GM20431 (cell line): Measurements from ENCODE around the gene ZNF771.

Source experiments
- in situ Hi-C: fragments of 300-500 bp; cut with MseI, MboI; formaldehyde crosslinking; loops from one replicate; pipeline ENCODE4 v1.15.0; 2020; ENCODE audit warnings: low sequenced_read_pairs; ENCODE audit not compliant: unreplicated experiment

Gene ZNF771

DNA sequence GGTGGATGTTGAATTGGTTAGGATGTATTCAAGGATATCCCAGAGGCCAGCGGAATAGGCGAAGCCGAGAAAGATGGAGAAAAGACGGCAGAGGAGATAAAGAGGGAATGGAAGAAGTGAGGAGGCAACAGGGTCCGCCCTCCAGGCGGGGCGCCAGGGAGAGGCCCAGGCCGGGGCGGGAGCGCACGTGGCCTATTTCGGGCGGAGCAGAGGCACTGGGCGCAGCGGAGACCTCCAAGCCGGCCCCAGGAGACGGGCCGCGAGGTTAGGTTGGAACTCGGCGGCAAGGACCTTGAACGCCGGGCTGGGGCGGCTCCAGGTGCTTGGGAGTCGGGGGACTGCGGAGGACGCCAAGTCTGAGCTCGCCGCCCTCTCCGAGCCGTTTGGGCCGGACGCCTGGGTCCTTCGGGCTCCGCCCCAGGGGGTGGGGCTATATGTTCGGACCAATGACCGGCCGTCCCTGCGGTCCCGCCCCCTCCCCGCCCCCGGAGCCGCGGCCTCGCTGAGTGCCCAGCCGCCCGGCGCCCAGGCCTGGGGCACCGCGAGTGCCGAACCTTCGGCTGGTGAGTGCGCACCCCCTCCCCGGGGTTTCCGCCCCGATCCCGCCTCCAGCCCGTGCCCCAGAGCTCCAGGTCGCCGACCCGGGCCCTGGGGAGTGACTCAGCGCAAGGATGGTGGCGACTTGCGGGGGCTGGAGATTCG lies at the start of gene ZNF771:
TSS of gene ZNF771 (plus strand) at position 505 of the 702 bp plus-strand sequence. CDS start 448 bp downstream, outside the sequence.
- in situ Hi-C loops: no loop called here

DNA sequence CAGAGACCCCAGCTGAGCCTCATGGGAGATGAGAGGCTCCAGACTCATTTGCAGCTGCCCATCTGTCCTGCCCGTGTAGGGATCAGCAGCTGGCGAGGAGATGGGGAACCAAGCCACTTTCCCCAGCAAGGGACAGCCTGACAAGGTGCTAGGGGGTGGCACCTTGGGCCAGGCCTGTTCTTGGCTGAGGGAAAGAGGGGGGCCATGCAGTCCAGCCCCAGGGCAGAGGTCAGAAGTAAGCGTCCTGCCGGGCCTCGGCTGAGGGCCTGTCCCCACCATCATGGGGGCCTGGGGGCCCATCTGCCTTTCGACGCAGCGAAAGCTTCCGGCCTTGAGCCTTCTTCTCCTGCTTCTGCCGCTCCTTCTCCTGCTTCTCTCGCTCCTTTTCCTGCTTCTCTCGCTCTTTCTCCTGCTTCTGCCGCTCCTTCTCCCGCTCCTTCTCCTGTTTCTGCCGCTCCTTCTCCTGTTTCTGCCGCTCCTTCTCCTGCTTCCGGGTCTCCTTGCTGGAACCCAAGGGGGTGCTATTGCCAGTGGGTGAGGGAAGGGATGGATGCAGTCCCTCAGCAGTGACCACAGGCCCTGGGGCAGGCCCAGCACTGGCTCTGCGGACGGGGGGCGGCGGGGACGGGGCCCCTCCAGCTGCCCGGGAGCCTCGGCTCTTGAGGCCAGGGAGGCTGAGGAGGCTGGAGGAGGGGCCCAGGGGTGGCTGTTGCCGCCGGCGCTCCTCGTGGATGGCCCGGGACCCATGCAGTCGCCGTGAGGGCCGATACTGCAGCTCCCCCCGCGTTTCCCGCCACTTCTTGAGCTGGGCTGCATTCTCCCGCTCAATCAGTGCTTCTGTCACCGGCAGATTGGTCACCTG lies 49.5 kb upstream of the ZNF771 start:
- in situ Hi-C loops: loop anchor here (25.0 kb wide), 1 partner anchor 246 kb away; the partner anchor contains the start of genes GDPD3 and MAPK3

DNA sequence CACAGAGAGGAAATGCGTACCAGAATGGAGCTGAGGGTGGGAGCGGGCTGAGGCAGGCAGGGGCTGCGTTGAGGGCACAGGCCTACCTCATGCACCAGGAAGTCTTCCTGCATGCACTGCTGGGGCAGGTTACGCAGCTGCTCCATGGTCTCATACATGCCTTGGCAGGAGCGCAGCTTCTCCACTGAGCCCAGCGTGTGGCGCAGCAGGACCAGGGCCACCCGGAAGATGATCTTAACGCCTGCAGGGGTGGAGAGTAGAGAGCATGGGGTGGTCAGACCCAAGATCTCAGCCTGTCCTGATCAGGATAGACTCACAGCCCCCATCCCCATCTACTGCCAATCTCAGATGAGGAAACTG lies 48.8 kb upstream of the ZNF771 start:
- in situ Hi-C loops: loop anchor here (25.0 kb wide), 1 partner anchor 246 kb away; the partner anchor contains the start of genes GDPD3 and MAPK3

DNA sequence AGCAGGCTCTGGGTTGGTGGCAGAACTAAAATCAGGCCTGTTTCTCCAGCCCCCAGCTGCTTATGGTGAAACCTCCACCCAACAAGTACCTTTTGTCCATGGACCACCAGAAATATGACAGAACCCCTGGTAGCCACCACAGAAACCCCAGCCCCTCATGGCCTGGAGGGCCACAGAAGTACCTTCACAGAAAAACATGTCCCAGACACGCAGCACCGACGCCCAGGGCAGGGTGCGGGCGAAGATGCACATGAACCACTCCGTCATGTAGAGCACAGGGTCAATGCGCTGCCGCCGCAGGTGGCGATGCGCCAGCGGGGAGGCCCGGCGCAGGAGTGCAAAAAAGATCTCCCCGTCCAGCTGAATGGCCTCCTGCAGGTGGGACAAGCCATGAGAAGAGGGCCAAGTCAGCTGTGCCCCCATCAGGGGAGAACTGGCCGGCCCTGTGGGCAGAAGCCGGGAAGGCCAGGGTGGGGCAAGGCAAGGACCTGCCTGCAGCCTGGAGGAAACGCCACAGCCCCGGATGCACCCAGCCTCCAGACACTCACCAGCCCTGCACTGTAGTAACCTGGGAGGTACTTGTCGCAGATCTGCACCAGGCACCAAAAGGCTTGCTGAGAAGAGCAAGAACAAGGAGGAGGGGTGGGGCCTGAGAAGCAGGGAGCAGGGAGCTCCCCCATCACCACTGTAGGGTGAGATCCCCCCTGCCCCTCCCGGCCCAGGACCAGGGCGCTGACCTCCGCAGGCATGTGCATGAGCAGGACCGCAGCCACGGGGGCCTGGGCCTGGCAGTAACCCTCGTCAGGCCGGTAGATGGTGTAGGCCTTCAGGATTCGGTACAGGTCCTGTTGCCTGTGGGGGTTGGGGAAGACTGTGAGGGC lies 48.2 kb upstream of the ZNF771 start:
- in situ Hi-C loops: loop anchor here (25.0 kb wide), 1 partner anchor 247 kb away; the partner anchor contains the start of genes GDPD3 and MAPK3

DNA sequence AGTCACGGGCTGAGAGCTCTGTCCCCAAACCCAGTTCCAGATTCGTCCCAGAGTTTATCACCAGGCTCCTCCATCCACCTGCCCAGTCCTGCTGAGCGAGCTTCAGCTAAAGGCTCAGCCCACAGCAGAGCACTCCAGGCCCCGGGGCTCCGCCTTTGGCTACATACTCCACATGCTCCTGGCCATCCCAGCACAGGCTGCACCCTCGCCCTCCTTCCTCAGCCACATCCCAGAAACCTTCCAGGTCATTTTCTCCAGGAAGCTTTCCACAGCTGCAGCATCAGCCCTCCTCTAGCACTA lies 47.6 kb upstream of the ZNF771 start:
- in situ Hi-C loops: loop anchor here (25.0 kb wide), 1 partner anchor 248 kb away; the partner anchor contains the start of genes GDPD3 and MAPK3

DNA sequence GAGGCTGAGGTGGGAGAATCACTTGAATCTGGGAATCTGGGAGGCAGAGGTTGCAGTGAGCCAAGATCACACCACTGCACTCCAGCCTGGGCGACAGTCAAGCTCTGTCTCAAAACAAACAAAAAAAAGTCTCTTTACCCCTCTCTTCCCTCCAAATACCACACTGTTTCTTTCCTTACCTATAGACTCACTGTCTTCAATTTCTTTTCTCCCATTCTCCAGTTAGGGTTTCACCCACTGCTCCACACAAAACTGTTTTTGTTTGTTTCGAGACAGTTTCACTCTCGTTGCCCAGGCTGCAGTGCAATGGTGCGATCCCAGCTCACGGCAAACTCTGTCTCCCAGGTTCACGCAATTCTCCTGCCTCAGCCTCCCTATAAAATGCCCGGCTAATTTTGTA lies 46.2 kb upstream of the ZNF771 start:
- in situ Hi-C loops: loop anchor here (25.0 kb wide), 1 partner anchor 249 kb away; the partner anchor contains the start of genes GDPD3 and MAPK3

DNA sequence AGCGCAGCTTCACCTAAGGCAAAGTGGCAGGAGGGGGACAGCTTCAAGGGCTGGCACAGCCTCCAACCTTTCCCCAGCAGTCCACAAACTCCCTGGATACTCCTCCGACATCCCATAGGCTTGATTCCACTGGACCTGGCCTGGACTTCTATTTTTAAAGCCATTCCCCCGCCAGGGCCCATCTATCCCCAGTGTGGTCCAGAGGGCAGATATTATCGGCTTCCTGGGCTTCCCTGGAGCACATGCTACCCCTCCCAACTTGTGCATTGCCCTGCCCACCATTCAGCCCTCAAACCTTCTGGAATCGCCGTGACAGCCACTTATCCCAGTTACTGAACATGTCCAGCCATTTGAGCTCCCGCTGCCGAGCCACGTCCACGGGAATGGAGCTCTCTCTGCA lies 42.2 kb upstream of the ZNF771 start:
- in situ Hi-C loops: loop anchor here (25.0 kb wide), 1 partner anchor 253 kb away; the partner anchor contains the start of genes GDPD3 and MAPK3

DNA sequence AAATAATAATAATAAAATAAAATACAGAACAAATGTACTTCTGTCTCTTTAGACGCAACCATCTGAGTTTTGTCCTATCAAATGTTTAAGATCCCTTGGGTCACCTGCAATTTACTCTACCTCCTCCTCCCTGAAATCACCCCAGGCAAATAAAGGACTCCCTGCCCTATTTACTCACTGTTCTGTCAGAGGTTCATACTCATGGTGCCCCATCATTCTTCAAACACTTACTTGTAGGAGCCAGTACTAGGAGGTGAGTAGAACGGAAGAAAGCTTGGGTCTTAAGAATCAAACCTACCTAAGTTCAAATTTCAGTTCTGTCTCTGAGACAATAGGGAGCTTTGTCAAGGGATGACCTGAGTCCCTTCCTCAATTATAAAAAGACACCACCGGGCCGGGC lies 40.9 kb upstream of the ZNF771 start:
- in situ Hi-C loops: loop anchor here (25.0 kb wide), 1 partner anchor 254 kb away; the partner anchor contains the start of genes GDPD3 and MAPK3

DNA sequence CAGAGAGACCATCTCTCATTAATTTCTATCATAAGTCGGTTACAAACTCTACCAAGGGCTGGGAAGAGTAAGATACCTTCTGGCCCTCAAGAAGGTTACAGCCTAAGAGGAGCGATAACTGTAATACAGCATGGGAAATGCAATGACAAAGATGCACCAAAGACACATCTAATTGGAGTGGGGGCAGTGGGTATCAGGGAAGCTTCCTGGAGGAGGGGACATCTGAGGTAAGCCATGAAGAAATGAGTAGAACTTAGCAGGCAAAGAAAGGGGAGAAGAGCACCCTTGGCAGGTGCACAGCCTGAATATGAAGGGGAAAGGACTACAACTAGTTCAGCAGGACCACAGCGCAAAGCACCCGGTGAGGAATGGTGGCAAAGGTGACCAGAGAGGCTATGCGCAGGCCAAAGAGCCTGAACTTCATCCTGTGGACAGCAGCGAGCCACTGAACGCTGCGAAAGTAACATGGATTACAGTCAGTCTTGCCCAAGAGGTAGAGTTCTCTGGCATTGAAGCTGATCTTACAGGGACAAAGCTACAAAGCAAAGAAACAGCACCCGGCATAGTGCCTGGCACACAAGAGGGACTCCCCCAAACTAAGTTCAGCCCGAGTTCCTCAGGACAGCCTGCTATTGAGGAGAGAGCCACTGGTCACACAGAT lies 39.9 kb upstream of the ZNF771 start:
- in situ Hi-C loops: loop anchor here (25.0 kb wide), 1 partner anchor 255 kb away; the partner anchor contains the start of genes GDPD3 and MAPK3

DNA sequence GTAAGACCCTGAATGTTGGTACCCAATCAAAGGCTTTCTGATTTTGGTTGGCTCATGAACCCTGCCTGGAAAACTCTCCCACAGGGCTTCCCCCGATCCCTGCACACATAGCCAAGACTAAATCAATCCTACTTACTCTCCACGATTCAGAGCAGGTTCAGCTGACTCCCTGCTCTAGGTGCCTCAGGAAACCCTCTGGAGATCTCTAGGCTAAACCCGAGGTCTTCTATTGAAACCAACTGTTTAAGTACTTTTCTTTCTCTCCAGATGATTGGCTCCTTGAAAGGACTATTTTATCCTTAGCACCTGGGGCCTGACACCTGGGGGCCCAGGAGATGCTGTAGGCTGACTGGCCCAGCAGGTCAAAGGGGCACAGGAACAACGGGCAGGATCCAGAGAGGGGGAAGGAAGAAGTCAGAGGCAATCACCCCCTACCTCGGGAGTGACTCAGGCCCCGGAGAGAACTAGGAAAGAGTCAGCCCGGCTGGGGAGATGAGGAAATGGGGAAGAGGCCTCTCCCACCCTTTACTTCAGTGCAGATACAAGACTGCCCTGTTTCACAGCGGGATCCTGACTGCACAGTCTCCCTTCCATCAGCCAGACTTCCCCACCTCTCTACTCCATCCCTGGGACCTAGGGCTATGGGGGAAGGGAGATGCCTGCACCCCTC lies 39.1 kb upstream of the ZNF771 start:
- in situ Hi-C loops: loop anchor here (25.0 kb wide), 1 partner anchor 256 kb away; the partner anchor contains the start of genes GDPD3 and MAPK3

DNA sequence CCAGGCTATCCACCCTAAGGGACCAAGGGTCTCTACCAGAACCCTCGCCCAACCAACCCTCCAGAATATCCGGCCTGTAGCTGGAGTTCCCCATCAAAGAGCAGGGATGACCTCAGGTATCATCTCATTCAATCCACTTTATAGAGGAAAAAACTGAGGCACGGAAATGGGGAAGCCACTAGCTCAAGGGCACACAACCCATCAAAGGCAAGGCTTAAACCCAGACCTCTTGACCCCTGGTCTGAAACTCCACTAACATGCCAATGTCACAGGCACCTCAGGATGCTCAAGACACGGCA lies 38.7 kb upstream of the ZNF771 start:
- in situ Hi-C loops: loop anchor here (25.0 kb wide), 1 partner anchor 256 kb away; the partner anchor contains the start of genes GDPD3 and MAPK3

DNA sequence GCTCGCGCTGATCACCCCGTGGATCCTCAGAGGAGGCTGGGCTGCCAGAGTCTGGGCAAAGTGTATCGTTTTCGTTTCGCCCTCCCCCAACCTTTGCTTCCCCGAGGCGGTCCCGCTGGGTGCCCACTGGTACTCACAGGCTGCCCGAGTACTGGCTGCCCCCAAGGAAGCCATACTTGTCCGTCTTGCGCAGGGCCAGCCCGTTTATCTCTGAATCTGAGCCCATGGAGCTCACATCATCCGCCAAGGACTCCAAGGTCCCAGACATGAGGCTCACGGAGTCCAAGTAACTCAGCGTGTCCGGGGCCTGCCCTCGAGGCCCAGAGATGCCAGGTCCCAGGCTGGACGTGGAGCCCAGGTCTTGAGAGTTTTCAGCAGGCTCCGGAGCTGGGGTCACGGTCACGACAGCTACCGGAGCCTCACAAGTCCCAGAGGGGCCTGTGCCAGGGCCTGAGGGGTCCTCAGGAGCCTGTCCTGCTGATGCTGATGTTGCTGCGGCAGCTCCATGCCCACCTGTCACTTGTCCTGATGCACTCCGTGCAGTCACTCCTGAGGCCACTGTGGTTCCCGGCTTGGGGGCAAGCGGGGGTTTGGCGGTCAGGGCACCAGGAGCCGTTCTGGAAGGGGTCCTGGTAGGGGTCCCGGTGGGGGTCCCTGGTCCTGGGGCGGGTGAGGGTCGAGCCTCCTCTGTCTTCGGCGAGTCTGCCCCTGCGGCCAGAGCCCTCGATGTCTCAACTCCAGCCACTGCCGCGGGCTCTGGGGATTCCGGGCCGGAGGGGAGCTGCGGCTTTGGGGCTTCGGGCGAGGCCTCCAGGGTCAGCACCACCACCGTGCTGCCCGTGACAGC lies 38.1 kb upstream of the ZNF771 start:
- in situ Hi-C loops: loop anchor here (25.0 kb wide), 1 partner anchor 257 kb away; the partner anchor contains the start of genes GDPD3 and MAPK3

DNA sequence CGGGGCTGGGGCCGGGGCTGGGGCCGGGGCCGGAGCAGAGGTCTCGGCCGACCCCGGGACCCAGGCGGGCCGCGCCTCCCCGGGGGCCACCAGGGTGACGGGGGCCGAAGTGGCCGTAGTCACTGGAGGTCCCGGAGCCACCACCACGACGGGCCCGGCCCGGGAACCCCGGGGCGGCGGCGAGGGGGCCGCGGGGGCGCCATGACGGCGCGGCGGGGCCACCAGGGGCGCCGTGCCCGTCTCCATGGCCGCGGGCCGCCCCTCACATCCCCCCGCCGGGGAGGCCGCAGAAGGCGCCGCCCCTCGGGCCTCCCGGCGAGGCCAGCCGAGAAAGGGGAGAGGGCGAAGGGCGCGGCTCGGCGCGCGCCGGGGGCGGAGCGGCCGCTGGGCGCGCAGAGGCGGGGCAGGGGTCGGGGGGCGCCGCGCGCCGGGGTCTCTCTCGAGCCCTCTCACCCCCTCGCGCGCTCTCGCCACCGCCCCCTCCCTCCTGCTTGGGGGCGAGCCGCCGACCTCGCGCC lies 37.4 kb upstream of the ZNF771 start:
- in situ Hi-C loops: loop anchor here (25.0 kb wide), 1 partner anchor 258 kb away; the partner anchor contains the start of genes GDPD3 and MAPK3

DNA sequence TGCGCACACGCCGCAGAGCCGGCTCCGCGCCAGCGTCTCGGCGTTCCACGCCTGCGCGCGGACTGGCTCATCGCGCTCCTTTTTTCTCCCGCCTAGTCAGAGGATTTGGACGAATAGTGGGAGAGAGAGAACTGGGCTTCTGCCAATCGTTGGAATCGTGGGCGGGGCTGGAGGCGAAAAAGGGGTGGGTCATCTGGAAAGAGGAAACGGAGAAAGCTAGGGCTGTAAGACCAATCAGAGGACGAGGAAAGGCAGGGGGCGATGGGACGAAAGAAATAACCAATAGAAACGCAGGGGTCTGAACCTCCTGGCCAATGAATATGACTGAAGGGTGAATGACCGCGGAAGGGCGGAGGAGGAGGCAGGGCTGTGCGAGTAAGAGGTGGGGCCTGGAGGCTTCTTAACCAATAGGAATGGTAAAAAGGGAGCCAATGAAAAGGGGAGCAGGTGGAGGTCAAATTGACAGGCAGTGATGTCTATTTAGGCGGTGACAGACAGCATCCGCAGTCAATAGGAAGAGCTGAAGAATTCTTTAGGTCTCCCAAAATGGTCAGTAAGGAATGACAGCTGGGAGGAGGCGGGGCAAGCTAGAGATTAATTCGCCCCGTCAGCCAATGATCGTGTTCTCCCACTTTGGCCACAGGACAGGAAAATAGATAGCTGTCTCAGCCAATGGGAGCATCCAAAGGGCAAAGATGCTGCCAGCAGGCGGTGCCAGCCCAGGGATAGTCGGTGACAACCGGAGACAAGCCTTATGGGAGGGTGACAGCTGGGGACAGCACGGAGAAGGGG lies 36.8 kb upstream of the ZNF771 start, which contains the start of gene TBC1D10B:
TSS of gene TBC1D10B (minus strand) at position 39 of the 792 bp plus-strand sequence. CDS start 311 bp downstream, outside the sequence.
- in situ Hi-C loops: loop anchor here (25.0 kb wide), 1 partner anchor 258 kb away; the partner anchor contains the start of genes GDPD3 and MAPK3

DNA sequence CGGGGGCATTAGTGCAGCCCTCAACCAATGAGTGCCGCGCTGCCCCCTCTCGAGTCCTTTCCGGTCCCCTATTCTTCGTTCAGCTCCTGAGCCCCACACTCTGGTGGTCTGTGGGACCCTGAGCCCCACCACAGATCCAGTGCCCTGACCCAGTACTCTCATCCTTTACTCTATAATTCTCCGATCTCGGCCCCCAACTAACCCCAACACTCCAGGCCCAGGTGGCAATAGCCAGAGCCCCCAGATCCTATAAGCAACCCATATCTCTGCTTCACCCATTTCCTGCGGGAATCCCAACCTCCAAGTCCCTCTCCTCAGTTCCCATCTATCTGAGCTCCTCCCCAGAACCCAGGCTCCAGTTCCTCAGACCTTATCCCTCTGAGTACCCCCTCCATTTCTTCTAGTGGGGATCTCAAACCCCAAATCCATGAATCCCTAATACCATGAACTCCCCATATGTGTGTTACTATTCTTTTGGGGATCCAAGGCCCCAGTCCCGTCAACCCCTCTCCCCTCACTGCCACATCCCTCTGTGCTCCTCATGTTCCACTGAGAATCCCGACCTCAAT lies 36.1 kb upstream of the ZNF771 start:
- in situ Hi-C loops: loop anchor here (25.0 kb wide), 1 partner anchor 259 kb away; the partner anchor contains the start of genes GDPD3 and MAPK3
